Activated naive CD8-positive, alpha-beta T cell treated with anti-CD3 and anti-CD28 coated beads, Interleukin-2, amount 50 U/mL, for 24 hours (primary cell): ENCODE measurements around the gene C11orf86.
"Not testable (repeated sequence)": the region's sequence is repeated elsewhere in the genome, so short reads cannot be mapped to it uniquely, and the experiment has no call there.

ENCODE experiments used
- ATAC-seq: fragments of 150-1000 bp; cut with Tn5 transposase; one replicate; pipeline ENCODE4 v1.10.0; 2021
- DNase-seq: peaks from one replicate; pipeline ENCODE4 v3.0.0; 2021
- H3K27ac Mint-ChIP-seq: one replicate; pipeline ENCODE4 v1.8.0; 2021; ENCODE audit warnings: mild to moderate bottlenecking, mixed read lengths
- H3K27me3 Mint-ChIP-seq: one replicate; pipeline ENCODE4 v1.8.0; 2021; ENCODE audit warnings: mixed read lengths
- H3K36me3 Mint-ChIP-seq: one replicate; pipeline ENCODE4 v1.8.0; 2021; ENCODE audit warnings: low read depth, mixed read lengths
- H3K4me1 Mint-ChIP-seq: one replicate; pipeline ENCODE4 v1.8.0; 2021; ENCODE audit warnings: mixed read lengths
- H3K4me3 Mint-ChIP-seq: one replicate; pipeline ENCODE4 v1.8.0; 2021; ENCODE audit warnings: mild to moderate bottlenecking, moderate library complexity, mixed read lengths
- H3K9me3 Mint-ChIP-seq: one replicate; pipeline ENCODE4 v1.8.0; 2021; ENCODE audit warnings: mixed read lengths

C11orf86 gene

DNA sequence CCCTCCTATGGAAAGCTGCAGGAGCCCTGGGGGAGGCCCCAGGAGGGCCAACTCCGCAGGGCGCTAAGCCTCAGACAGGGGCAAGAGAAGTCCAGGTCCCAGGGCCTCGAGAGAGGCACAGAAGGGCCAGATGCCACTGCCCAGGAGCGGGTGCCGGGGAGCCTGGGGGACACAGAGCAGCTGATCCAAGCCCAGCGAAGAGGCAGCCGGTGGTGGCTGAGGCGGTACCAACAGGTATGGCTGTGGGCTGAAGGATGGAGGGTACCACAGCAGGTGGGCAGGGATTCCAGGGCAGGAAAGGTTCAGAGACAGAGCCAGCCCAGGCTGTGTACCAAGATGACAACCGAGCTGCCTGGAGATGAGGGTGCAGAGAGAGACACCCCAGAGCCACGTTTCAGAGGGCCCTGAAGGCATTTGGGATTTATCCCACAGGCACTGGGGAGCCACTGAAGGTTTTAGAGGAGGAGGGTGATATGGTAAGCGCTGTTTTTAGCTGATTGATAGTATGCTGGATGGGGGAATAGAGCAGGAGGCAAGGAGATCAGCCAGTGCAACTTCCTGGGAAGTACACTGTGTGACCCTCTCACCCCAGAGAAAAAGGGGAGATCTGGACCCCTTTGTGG is 412 bp downstream of the C11orf86 start:
- DNase-seq (no peak), ATAC-seq (no peak)
- peaks cover 12% of the 10 kb centered on the region for H3K4me1 Mint-ChIP-seq
- H3K4me3 Mint-ChIP-seq = no peak overlapping the region
- peaks cover 5% of the 10 kb centered on the region for H3K9me3 Mint-ChIP-seq
- H3K27ac Mint-ChIP-seq = no peak overlapping the region
- H3K27me3 Mint-ChIP-seq = peaks cover 9% of the 10 kb centered on the region
- H3K36me3 Mint-ChIP-seq = no peaks in the 10 kb centered on the region

DNA sequence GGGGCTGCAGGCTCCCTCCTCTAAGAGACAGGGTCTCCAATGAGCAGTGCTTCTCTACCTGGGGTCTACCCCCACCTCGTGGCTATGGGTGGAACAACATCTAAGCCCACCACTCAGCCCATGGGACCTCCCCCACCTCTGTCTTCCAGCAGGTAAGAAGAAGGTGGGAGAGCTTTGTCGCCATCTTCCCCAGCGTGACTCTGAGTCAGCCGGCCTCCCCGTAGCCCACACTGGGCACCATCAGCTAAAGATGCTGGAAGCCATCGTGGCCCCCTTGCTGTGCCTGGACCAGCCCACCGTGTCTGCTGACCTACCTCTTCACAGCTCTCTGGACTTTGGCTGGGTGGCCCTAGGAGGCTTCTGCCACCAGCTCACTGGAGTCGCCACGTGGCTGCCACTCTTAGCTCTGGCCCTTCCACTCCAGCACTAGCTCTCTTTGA is 944 bp downstream of the C11orf86 start:
- H3K27ac Mint-ChIP-seq = no peak overlapping the region
- ATAC-seq = peak; percentile 25
- peaks cover 7% of the 10 kb centered on the region for H3K4me1 Mint-ChIP-seq
- H3K4me3 Mint-ChIP-seq = no peak overlapping the region
- peaks cover 11% of the 10 kb centered on the region for H3K27me3 Mint-ChIP-seq
- DNase-seq = peak; percentile 26
- peaks cover 5% of the 10 kb centered on the region for H3K9me3 Mint-ChIP-seq
- no peaks in the 10 kb centered on the region for H3K36me3 Mint-ChIP-seq

DNA sequence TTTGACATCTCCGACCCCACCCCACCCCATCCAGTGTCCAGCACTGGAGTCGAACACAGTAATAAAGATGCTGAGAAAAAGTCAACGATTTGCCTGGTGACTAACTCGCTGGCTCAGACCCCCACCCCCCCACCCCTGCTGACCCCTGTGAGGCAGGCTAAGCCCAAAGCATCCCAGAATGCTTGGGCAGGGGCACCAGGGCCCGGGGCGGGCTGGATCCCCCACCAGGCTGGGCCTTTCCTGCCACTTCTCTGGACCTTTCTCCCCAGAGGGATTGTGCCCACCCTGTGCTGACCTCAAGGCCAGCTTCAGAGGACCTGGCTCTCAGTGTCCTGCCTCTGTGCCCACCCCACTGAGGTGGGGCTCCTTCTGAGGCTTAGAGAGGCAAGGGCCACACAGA is 1.8 kb downstream of the C11orf86 start:
- Mint-ChIP-seq H3K27me3 (peaks cover 12% of the 10 kb centered on the region), H3K4me3 (no peak overlapping the region), H3K4me1 (peaks cover 3% of the 10 kb centered on the region), H3K27ac (no peak overlapping the region), H3K9me3 (peaks cover 5% of the 10 kb centered on the region), H3K36me3 (no peaks in the 10 kb centered on the region)
- no peak for ATAC-seq
- no peak for DNase-seq

DNA sequence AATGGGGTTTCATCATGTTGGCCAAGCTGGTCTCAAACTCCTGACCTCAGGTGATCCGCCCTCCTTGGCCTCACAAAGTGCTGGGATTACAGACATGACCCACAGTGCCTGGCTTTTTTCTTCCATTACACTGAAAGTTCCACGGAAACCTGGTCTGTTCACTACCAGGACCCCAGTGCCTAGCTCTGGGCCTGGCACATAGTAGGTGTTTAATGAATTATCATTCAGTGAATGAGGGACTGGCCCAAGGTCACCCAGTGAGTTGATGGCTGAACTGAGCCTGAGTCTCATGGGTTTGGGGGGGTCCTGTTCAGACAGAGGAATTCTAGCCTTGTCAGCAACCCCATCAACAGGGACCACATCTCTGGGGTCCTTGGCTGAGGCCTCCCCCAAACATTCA is 3.1 kb downstream of the C11orf86 start:
- Mint-ChIP-seq H3K4me1 (peaks cover 6% of the 10 kb centered on the region), H3K9me3 (peaks cover 5% of the 10 kb centered on the region), H3K27ac (no peak overlapping the region), H3K4me3 (no peak overlapping the region), H3K36me3 (no peaks in the 10 kb centered on the region), H3K27me3 (peaks cover 14% of the 10 kb centered on the region)
- ATAC-seq (no peak), DNase-seq (no peak)

DNA sequence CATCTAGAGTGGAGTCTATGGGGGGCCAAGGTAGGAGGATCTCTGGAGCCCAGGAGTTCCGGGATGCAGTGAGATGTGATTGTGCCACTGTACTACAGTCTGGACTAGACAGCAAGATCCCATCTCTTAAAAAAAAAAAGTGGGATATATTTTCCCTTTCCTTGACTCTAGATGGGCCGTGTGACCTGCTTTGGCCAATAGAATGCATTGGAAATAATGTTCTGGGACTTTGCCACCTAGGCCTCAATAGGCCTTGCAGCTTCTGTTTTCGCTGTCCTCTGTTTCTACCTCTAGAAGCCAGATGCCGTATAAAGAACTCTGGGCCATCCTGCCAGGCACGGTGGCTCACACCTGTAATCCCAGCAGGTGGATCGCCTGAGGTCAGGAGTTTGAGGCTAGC is 3.6 kb downstream of the C11orf86 start:
- Mint-ChIP-seq H3K4me3 (no peak overlapping the region), H3K9me3 (peaks cover 5% of the 10 kb centered on the region), H3K27me3 (peaks cover 14% of the 10 kb centered on the region)

DNA sequence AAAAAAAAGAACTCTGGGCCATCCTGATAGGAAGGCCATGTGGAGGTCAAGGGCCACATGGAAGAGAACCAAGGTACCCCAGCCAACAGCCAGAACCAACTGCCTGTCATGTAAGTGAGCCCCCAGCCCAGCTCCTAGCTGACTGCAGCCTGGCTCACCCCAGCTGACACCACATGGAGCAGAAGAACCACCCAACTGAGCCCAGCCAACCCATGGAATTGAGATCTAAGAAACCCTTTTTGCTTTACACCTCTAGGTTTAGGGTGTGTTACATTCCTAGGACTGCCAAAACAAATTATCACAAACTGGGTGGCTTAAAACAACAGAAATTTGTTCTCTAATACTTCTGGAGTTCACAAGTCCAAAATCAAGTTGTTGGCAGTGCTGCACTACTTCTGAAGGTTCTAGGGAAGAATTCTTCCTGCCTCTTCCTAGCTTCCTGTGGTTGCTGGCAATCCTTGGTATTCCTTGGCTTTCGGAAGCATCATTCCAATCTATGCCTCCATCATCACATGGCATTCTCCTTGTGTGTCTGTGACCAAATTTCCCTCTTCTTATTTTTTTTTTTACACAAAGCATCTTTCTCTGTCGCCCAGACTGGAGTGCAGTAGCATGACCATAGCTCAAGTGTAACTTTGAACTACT is 4.4 kb downstream of the C11orf86 start:
- Mint-ChIP-seq H3K36me3 (no peaks in the 10 kb centered on the region), H3K4me1 (peaks cover 6% of the 10 kb centered on the region), H3K27ac (no peak overlapping the region), H3K27me3 (peaks cover 12% of the 10 kb centered on the region), H3K4me3 (no peak overlapping the region), H3K9me3 (peaks cover 5% of the 10 kb centered on the region)
- DNase-seq (no peak), ATAC-seq (no peak)

More for the DNA sequence above, 3.6 kb downstream of the C11orf86 start:
- Mint-ChIP-seq H3K36me3 (no peaks in the 10 kb centered on the region), H3K27ac (no peak overlapping the region), H3K4me1 (peaks cover 6% of the 10 kb centered on the region)
- DNase-seq = no peak
- no peak for ATAC-seq

DNA sequence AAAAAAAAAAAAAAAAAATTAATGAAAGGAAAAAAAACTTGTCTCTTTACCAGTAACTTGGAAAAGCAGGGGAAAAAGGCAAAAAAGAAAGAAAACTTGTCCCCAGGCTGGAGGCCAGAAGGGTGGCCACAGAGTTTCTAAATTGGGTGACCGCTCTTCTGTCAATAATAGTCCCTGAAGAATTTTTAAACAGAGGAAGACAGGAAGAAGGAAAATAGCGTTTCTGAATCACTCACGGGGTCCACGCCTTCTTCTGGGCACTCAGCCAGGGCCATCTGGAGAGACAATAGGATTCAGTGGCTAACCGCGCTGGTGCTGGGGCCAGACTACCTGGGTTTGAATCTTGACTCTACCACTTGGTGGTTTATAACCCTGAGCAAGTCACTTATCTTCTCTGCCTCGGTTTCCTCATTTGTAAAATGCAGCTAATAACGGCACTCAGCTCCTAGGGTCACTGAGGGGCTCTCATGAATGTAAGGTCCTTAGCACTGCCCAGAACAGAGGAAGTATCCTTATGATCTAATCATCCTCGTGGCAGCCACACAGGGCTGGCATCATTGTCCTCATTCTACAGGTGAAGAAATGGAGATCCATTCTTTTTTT is 7.0 kb downstream of the C11orf86 start:
- DNase-seq = peak; percentile 55

DNA sequence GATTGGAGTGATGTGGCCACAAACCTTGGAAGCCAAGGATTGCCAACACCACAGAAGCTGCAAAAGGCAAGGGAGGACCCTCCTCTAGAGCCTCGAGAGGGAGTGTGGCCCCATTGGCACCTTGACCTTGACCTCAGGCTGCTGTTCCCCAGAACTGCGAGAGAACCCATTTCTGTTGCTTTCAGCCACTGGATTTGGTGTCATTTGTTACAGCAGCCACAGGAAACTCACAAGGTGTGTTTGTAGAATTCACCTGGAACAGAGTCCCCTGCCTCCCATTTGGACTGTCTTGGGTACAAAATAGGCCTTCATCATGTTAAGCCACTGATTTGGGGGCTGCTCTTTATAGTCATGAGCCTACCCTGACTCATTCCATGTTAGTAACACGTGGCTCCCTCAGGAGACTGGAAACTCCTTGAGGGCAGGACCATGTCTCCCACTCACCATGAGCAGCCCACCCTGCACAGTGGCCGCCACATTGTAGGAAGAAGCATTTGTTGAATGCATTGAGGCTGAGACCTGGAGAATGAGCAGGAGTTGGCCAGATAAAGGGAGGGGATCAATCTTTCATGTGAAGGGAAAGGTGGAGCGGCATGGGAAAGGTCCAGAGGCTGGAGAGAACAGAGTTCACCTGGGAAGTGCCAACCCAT is 8.3 kb downstream of the C11orf86 start:
- peaks cover 17% of the 10 kb centered on the region for H3K27me3 Mint-ChIP-seq
- ATAC-seq = no peak
- H3K9me3 Mint-ChIP-seq = peaks cover 5% of the 10 kb centered on the region
- H3K4me3 Mint-ChIP-seq = no peak overlapping the region
- H3K4me1 Mint-ChIP-seq = peaks cover 6% of the 10 kb centered on the region
- H3K27ac Mint-ChIP-seq = no peak overlapping the region
- no peak for DNase-seq
- no peaks in the 10 kb centered on the region for H3K36me3 Mint-ChIP-seq

More for the DNA sequence above, 7.0 kb downstream of the C11orf86 start:
- Mint-ChIP-seq H3K4me3 (no peak overlapping the region), H3K4me1 (peaks cover 6% of the 10 kb centered on the region), H3K9me3 (peaks cover 5% of the 10 kb centered on the region), H3K36me3 (no peaks in the 10 kb centered on the region), H3K27me3 (peaks cover 17% of the 10 kb centered on the region), H3K27ac (no peak overlapping the region)
- no peak for ATAC-seq

DNA sequence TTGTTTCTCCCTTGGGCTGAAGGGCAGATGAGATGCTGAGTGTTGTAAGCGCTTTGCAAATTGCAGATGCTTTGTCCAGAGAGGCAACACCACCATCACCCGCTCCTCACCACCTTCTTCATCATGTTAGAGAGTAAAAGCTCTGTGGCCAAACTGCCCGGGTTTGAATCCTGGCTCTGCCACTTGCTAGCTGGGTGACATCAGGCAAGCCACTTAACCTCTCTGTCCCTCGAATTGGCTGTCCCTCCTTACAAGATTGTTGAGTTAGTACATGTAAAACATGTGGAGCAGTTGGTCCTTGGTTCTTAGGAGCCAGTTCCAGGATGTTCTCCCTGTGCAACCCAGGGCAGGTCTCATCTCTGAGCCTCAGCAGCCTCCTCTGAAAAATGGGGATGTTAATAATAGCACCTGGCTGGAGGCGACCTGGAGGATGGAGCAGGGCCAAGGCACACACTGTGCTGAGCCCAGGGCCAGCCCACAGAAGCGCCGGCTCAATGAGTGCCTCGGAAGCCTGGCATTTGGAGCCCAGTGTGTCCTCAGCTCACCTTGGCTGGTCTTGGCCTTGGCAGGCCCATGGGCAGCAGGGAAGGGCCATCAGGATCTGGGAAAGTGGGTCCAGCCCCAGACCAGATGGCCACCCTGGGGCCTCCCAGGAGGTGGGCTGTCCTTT is 10.5 kb downstream of the C11orf86 start:
- Mint-ChIP-seq H3K4me3 (no peak overlapping the region), H3K36me3 (no peaks in the 10 kb centered on the region), H3K4me1 (peaks cover 6% of the 10 kb centered on the region), H3K27ac (no peak overlapping the region), H3K27me3 (peaks cover 20% of the 10 kb centered on the region), H3K9me3 (no peaks in the 10 kb centered on the region)
- DNase-seq = no peak
- no peak for ATAC-seq

DNA sequence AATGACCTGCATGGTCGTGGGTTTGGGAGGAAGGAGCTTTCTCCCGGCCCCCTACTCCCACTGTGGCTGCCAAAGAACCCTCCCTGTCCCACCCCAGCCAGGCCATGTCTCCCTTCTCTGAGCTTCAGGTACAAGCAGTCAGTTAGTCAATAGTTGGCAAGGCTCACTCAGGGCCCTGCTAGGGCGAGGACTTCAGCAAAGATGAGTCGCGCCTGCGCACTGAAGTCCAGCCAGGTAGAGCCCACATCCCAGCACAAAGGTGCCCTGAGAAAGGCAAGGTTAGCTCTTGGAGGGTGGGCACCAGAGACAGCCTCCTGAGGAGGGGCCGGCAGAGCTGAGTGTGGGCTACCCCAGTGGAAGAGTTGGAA is 11.1 kb downstream of the C11orf86 start:
- peaks cover 18% of the 10 kb centered on the region for H3K27me3 Mint-ChIP-seq
- no peaks in the 10 kb centered on the region for H3K36me3 Mint-ChIP-seq
- no peak overlapping the region for H3K4me3 Mint-ChIP-seq
- no peaks in the 10 kb centered on the region for H3K9me3 Mint-ChIP-seq
- ATAC-seq = no peak
- H3K27ac Mint-ChIP-seq = no peak overlapping the region
- DNase-seq = no peak
- H3K4me1 Mint-ChIP-seq = peaks cover 6% of the 10 kb centered on the region

DNA sequence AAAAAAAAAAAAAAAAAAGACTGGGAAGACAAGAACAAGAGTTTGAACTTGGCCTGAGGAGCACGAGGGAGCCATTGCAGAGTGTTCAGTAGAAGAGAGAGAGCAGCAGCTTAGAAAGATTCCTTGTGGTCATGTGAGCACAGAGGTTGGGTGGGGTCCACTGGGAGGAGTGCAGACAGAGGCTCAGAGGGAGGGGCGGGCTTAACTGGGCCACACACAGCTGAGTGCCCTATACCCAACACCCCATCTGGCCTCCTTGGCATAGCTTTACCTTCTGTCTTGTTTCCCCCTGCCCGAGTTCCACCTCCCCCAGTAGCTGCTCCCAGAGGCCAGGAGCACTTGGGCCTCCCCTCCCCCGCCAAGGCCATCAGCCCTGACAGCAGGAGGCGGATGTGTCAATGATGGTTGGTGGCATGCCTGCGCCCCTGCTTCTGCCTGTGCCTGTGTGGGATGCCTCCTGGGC is 12.1 kb downstream of the C11orf86 start:
- Mint-ChIP-seq H3K27me3 (peaks cover 19% of the 10 kb centered on the region), H3K9me3 (no peaks in the 10 kb centered on the region), H3K4me3 (no peak overlapping the region), H3K27ac (no peak overlapping the region), H3K4me1 (peaks cover 2% of the 10 kb centered on the region), H3K36me3 (no peaks in the 10 kb centered on the region)
- DNase-seq = no peak
- ATAC-seq = no peak

DNA sequence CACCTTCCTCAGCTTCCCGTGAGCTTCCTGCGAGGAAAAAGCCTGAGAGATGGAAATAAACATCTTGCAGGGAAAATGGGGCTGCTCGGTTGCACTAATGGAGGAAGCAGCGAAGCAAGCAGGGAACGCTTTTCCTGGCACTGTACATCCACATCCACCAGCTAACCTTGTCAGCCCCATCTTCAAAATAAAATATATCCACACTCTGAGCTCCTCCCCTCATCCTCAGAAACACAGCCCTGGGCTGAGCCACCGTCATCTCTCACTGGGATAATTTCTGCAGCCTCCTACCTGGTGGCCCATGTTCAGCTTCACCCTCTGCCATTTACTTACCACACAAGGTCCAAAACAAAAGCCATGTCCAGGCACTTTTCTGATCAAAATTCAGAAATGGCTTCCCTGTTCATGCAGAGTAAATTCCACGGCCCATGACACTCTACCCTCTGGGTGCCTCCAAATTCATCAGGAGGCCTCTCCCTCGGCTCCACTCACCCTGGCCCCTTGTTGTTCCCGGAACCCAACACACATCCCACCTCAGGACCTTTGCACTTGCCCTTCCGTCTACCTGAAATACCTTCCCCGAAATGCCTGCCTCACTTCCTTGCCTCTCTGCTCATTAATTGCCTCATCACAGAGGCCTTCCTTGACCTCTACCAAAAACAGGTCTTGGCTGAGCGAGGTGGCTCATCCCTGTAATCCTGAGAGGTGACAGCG is 13.0 kb downstream of the C11orf86 start:
- Mint-ChIP-seq H3K4me3 (no peak overlapping the region), H3K27me3 (peaks cover 17% of the 10 kb centered on the region), H3K4me1 (no peaks in the 10 kb centered on the region), H3K27ac (no peak overlapping the region), H3K36me3 (no peaks in the 10 kb centered on the region), H3K9me3 (no peaks in the 10 kb centered on the region)
- ATAC-seq (no peak), DNase-seq (no peak)

DNA sequence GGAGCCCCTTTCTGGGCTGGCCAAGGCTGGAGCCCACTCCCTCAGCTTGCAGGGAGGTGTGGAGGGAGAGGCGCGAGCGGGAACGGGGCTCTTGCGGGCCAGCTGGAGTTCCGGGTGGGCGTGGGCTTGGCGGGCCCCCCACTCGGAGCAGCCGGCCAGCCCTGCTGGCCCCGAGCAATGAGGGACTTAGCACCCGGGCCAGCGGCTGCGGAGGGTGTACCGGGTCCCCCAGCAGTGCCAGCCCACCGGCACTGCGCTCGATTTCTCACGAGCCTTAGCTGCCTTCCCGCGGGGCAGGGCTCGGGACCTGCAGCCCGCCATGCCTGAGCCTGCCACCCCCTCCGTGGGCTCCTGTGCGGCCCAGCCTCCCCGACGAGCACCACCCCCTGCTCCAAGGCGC is 13.6 kb downstream of the C11orf86 start:
- not testable (repeated sequence) for H3K9me3 Mint-ChIP-seq, H3K4me1 Mint-ChIP-seq, H3K4me3 Mint-ChIP-seq, H3K27ac Mint-ChIP-seq, ATAC-seq, H3K36me3 Mint-ChIP-seq, DNase-seq
- H3K27me3 Mint-ChIP-seq = peaks cover 19% of the 10 kb centered on the region

DNA sequence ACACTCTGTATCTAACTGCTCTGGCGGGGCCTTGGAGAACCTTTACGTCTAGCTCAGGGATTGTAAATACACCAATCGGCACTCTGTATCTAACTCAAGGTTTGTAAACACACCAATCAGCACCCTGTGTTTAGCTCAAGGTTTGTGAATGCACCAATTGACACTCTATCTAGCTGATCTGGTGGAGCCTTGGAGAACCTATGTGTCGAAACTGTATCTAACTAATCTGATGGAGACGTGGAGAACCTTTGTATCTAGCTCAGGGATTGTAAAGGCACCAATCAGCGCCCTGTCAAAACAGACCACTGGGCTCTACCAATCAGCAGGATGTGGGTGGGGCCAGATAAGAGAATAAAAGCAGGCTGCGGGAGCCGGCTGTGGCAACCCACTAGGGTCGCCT is 14.3 kb downstream of the C11orf86 start:
- H3K4me3 Mint-ChIP-seq, H3K9me3 Mint-ChIP-seq, H3K27ac Mint-ChIP-seq, DNase-seq, ATAC-seq, H3K4me1 Mint-ChIP-seq, H3K36me3 Mint-ChIP-seq: not testable (repeated sequence)
- peaks cover 19% of the 10 kb centered on the region for H3K27me3 Mint-ChIP-seq
